MM.1S (cell line): ENCODE data around the gene KCNB1.

Experiments
- EZH2 ChIP-seq: fragments of 300-600 bp; sonication (generic); optimal IDR thresholded peaks from 2 replicates; pipeline ENCODE3; 2017; ENCODE audit warnings: low read depth, mild to moderate bottlenecking, antibody characterized with exemption, low read length, mixed read lengths
- EZH2phosphoT487 ChIP-seq: fragments of 300-600 bp; sonication (generic); IDR thresholded peaks from 2 replicates; pipeline ENCODE4 v1.6.1; 2018; ENCODE audit warnings: antibody characterized with exemption, low read length
- TF ChIP-seq, protein P1 (sequence below): fragments of 300-600 bp; sonication (generic); IDR thresholded peaks from 2 replicates; pipeline ENCODE4 v1.5.1; 2016; ENCODE audit warnings: antibody characterized with exemption, low read length, mixed read lengths

DNA sequence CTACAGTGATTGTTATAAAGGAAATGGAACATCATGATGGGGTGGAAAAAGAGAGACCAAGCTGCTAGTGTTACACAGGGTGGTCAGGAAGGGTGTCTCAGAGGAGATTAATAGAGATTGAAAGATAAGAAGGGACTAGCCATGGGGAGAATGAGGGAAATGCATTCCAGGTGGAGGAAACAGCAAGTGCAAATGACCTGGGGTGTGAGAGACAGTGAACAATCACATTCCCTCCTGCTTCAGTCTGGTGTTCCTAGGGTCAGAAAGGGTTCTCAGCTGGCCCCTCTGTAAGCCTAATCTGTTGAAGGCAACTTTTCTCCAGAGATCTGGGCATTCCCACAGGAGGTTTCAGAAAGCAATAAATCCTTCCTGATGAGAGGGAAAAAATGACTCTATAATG lies 3.6 kb upstream of the KCNB1 start:
- TF ChIP-seq, protein P1, sequence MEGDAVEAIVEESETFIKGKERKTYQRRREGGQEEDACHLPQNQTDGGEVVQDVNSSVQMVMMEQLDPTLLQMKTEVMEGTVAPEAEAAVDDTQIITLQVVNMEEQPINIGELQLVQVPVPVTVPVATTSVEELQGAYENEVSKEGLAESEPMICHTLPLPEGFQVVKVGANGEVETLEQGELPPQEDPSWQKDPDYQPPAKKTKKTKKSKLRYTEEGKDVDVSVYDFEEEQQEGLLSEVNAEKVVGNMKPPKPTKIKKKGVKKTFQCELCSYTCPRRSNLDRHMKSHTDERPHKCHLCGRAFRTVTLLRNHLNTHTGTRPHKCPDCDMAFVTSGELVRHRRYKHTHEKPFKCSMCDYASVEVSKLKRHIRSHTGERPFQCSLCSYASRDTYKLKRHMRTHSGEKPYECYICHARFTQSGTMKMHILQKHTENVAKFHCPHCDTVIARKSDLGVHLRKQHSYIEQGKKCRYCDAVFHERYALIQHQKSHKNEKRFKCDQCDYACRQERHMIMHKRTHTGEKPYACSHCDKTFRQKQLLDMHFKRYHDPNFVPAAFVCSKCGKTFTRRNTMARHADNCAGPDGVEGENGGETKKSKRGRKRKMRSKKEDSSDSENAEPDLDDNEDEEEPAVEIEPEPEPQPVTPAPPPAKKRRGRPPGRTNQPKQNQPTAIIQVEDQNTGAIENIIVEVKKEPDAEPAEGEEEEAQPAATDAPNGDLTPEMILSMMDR = no peak
- no peak for TF ChIP-seq EZH2
- no peak for TF ChIP-seq EZH2phosphoT487
